ENCODE data around the gene TFF3.

- TF ChIP-seq CTCF (IDR thresholded peaks at IDR 0.05; ENCODE audit: poor library complexity, severe bottlenecking) (no peak), POLR2AphosphoS5 (IDR thresholded peaks at IDR 0.05) (no peak)
These were observed 37.4 kb upstream of the TFF3 start for GRCh38 chr21:42352441-42353095.

All from neural cell (in vitro differentiated cells).